DOHH2 (cell line): Measurements from ENCODE around the gene MYPN.

ENCODE experiments used
- H3F3A ChIP-seq: fragments of 200-600 bp; sonication (generic), shearing (Covaris generic); 2 replicates; pipeline ENCODE4 v1.6.0; 2016; ENCODE audit warnings: antibody characterized with exemption, mild to moderate bottlenecking; ENCODE audit not compliant: control insufficient read depth, insufficient read depth
- H3K27ac ChIP-seq: fragments of 200-600 bp; sonication (generic); 2 replicates; pipeline ENCODE4 v1.5.1; 2014; ENCODE audit warnings: low read depth, mild to moderate bottlenecking, low read length, moderate library complexity
- H3K27me3 ChIP-seq: fragments of 200-600 bp; sonication (generic); 2 replicates; pipeline ENCODE4 v1.6.1; 2014; ENCODE audit warnings: mild to moderate bottlenecking, low read length, mixed read lengths; ENCODE audit not compliant: control insufficient read depth
- H3K36me3 ChIP-seq: fragments of 200-600 bp; sonication (generic); 2 replicates; pipeline ENCODE4 v1.6.1; 2014; ENCODE audit warnings: mild to moderate bottlenecking, low read length, moderate library complexity, mixed read lengths; ENCODE audit not compliant: control insufficient read depth
- H3K4me1 ChIP-seq: fragments of 200-600 bp; sonication (generic); 2 replicates; pipeline ENCODE4 v1.6.1; 2014; ENCODE audit warnings: mild to moderate bottlenecking, low read length, mixed read lengths; ENCODE audit not compliant: control insufficient read depth
- H3K4me2 ChIP-seq: fragments of 200-600 bp; sonication (generic); 2 replicates; pipeline ENCODE4 v1.6.0; 2014; ENCODE audit warnings: mild to moderate bottlenecking, low read length, moderate library complexity
- H3K4me3 ChIP-seq: fragments of 200-600 bp; sonication (generic); 2 replicates; pipeline ENCODE4 v1.5.1; 2014; ENCODE audit warnings: mild to moderate bottlenecking, low read length, mixed read lengths
- H3K79me2 ChIP-seq: fragments of 200-600 bp; sonication (generic); 2 replicates; pipeline ENCODE4 v1.6.1; 2014; ENCODE audit warnings: mild to moderate bottlenecking, low read length, mixed read lengths; ENCODE audit not compliant: control insufficient read depth
- H3K9me2 ChIP-seq: fragments of 200-600 bp; sonication (generic); replicated peaks from 2 replicates; pipeline ENCODE4 v1.6.1; 2014; ENCODE audit warnings: mild to moderate bottlenecking, low read length, mixed read lengths; ENCODE audit not compliant: control insufficient read depth
- H3K9me3 ChIP-seq: fragments of 200-600 bp; sonication (generic); 2 replicates; pipeline ENCODE4 v1.6.1; 2014; ENCODE audit warnings: antibody characterized with exemption, low read length, mixed read lengths; ENCODE audit not compliant: control insufficient read depth, insufficient read depth
- H4K20me1 ChIP-seq: fragments of 200-600 bp; sonication (generic); 2 replicates; pipeline ENCODE4 v1.6.0; 2014; ENCODE audit warnings: low read depth, mild to moderate bottlenecking, antibody characterized with exemption, low read length, moderate library complexity; ENCODE audit not compliant: control insufficient read depth, insufficient read depth
- EZH2phosphoT487 ChIP-seq: fragments of 200-600 bp; sonication (generic); IDR thresholded peaks from 2 replicates; pipeline ENCODE4 v1.6.1; 2017; ENCODE audit warnings: borderline replicate concordance, mild to moderate bottlenecking, antibody characterized with exemption, low read length, moderate library complexity, mixed read lengths
- TF ChIP-seq, protein P1 (sequence below): fragments of 200-600 bp; sonication (generic); IDR thresholded peaks from one replicate; pipeline ENCODE4 v1.5.1; 2014; ENCODE audit warnings: antibody characterized with exemption, mild to moderate bottlenecking, low read depth, low read length; ENCODE audit not compliant: poor library complexity, severe bottlenecking

MYPN gene, protein sequence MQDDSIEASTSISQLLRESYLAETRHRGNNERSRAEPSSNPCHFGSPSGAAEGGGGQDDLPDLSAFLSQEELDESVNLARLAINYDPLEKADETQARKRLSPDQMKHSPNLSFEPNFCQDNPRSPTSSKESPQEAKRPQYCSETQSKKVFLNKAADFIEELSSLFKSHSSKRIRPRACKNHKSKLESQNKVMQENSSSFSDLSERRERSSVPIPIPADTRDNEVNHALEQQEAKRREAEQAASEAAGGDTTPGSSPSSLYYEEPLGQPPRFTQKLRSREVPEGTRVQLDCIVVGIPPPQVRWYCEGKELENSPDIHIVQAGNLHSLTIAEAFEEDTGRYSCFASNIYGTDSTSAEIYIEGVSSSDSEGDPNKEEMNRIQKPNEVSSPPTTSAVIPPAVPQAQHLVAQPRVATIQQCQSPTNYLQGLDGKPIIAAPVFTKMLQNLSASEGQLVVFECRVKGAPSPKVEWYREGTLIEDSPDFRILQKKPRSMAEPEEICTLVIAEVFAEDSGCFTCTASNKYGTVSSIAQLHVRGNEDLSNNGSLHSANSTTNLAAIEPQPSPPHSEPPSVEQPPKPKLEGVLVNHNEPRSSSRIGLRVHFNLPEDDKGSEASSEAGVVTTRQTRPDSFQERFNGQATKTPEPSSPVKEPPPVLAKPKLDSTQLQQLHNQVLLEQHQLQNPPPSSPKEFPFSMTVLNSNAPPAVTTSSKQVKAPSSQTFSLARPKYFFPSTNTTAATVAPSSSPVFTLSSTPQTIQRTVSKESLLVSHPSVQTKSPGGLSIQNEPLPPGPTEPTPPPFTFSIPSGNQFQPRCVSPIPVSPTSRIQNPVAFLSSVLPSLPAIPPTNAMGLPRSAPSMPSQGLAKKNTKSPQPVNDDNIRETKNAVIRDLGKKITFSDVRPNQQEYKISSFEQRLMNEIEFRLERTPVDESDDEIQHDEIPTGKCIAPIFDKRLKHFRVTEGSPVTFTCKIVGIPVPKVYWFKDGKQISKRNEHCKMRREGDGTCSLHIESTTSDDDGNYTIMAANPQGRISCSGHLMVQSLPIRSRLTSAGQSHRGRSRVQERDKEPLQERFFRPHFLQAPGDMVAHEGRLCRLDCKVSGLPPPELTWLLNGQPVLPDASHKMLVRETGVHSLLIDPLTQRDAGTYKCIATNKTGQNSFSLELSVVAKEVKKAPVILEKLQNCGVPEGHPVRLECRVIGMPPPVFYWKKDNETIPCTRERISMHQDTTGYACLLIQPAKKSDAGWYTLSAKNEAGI (N-terminal part only)

DNA sequence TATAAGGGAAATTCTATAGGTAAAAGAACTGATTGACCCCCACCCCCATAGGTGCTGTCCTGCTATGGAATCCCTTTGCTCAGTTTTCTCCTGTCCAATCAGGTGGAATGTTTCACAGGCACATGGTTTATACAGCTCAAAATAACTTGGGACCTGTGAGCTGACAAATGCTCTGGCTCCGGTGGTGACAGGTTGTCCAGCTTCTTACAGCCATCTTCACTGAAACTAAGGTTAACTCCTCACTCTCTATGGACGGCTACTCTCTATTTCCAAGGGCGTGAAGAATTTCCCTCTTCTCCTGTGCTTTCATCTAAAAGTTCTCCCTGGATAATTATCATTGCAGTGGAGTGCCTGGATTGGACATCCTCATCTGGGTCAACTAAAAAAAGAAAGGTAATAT, at the start of gene MYPN:
Gene MYPN (plus strand): TSS at position 158 of the 400 bp plus-strand sequence. CDS start 11,951 bp downstream, outside the sequence.
- no peaks in the 10 kb centered on the region for H3K9me2 ChIP-seq
- H3K27ac ChIP-seq, result no peak within 1 kb of the TSS
- H3K4me3 ChIP-seq, result no peak within 1 kb of the TSS
- H3K4me1 ChIP-seq, result no peaks in the 10 kb centered on the region
- H4K20me1 ChIP-seq, result no peaks in the 10 kb centered on the region
- H3K27me3 ChIP-seq, result no peaks in the 10 kb centered on the region
- no peaks in the 10 kb centered on the region for H3F3A ChIP-seq
- H3K36me3 ChIP-seq, result no peaks in the 10 kb centered on the region
- H3K4me2 ChIP-seq, result no peak within 1 kb of the TSS
- no peak for TF ChIP-seq EZH2phosphoT487
- TF ChIP-seq, protein P1, sequence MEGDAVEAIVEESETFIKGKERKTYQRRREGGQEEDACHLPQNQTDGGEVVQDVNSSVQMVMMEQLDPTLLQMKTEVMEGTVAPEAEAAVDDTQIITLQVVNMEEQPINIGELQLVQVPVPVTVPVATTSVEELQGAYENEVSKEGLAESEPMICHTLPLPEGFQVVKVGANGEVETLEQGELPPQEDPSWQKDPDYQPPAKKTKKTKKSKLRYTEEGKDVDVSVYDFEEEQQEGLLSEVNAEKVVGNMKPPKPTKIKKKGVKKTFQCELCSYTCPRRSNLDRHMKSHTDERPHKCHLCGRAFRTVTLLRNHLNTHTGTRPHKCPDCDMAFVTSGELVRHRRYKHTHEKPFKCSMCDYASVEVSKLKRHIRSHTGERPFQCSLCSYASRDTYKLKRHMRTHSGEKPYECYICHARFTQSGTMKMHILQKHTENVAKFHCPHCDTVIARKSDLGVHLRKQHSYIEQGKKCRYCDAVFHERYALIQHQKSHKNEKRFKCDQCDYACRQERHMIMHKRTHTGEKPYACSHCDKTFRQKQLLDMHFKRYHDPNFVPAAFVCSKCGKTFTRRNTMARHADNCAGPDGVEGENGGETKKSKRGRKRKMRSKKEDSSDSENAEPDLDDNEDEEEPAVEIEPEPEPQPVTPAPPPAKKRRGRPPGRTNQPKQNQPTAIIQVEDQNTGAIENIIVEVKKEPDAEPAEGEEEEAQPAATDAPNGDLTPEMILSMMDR, result no peak
- no peaks in the 10 kb centered on the region for H3K9me3 ChIP-seq
- H3K79me2 ChIP-seq, result no peaks in the 10 kb centered on the region

DNA sequence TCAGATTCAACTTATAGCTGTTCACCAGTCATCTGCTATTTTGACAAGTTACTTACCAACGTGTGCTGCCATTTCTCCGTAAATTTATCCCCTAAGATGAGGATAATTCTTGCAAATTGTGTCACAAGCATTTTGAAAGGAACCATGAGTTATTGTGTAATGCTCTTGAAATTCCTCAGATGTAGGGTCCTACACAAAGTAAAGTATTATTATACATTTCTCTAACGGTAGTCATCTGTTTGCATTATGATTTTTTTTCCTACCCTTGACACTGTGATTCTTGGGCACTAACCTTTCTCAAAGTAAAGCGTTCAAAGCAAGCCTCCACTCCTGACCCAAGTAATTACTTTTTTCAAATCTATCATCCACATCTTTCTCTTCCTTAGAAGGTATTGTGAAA, 42.3 kb upstream of the MYPN start:
- H3K36me3 ChIP-seq, result peaks cover 31% of the 10 kb centered on the region
- H3K4me1 ChIP-seq, result peaks cover 7% of the 10 kb centered on the region; the same call in 1 of the 2 replicates
- no peak overlapping the region for H3K4me2 ChIP-seq
- no peaks in the 10 kb centered on the region for H3F3A ChIP-seq
- no peaks in the 10 kb centered on the region for H3K9me3 ChIP-seq
- no peaks in the 10 kb centered on the region for H4K20me1 ChIP-seq
- TF ChIP-seq, protein P1, result no peak
- no peak for TF ChIP-seq EZH2phosphoT487
- no peak overlapping the region for H3K27ac ChIP-seq
- peaks cover 45% of the 10 kb centered on the region for H3K79me2 ChIP-seq
- H3K4me3 ChIP-seq, result no peak overlapping the region
- no peaks in the 10 kb centered on the region for H3K9me2 ChIP-seq
- H3K27me3 ChIP-seq, result no peaks in the 10 kb centered on the region

DNA sequence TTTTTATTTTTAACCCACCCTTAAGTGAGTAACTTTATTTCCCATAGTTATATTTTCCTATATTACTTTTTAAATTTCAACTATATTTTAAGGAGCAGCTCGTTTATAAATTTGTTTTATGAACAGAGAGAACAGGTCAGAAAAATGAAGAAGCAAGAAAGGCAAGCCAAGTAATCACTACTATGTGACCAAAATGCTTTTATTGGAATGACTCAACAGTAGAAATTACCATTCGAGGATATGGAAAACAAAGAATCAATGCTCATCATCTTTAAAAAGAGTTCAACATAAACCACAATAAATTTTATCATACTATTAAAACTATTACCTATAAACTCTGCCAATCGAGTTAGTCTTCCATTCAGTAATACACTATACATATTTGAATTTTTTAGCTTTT, 41.8 kb upstream of the MYPN start:
- H3K9me2 ChIP-seq, result no peaks in the 10 kb centered on the region
- H4K20me1 ChIP-seq, result no peaks in the 10 kb centered on the region
- no peaks in the 10 kb centered on the region for H3F3A ChIP-seq
- H3K27me3 ChIP-seq, result no peaks in the 10 kb centered on the region
- H3K27ac ChIP-seq, result no peak overlapping the region
- H3K4me2 ChIP-seq, result no peak overlapping the region
- no peaks in the 10 kb centered on the region for H3K9me3 ChIP-seq
- no peak overlapping the region for H3K4me3 ChIP-seq
- TF ChIP-seq, protein P1, result no peak
- H3K36me3 ChIP-seq, result peaks cover 33% of the 10 kb centered on the region
- peaks cover 8% of the 10 kb centered on the region; the same call in 1 of the 2 replicates for H3K4me1 ChIP-seq
- H3K79me2 ChIP-seq, result peaks cover 50% of the 10 kb centered on the region
